ENCODE measurements around the gene RBFOX1.

Gene RBFOX1

DNA sequence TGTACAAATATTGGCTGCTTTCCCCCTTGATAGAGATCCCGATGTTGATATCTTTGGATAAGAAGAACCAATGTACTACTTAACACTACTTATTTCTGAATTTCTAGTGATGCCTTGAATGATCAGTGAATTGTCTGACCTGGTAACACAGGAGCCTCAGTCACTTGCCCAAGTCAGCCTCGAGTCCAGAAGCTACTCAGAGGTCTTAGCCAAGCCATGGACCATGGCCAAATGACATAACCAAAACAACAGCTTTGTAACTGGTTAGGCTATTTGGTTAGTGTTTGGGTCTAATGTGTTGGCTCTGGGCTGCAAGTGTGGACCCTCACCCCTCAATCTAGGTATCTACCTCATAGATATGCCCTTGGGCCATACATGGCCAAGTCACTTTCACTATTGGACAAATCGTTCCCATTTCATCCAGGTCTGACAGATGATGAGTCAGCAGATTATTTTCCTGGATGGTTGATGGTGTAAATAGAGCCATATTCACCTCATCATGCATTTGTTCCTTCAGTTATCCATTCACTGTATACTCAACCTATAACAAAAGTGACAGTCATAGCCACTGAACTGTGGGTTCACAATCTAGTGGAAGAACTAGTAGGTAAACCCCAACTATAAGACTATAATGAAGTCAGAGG, 3.5 kb downstream of the RBFOX1 start:
- no peak overlapping the region for H3K4me3 Mint-ChIP-seq
- no peak overlapping the region for H3K27ac Mint-ChIP-seq

DNA sequence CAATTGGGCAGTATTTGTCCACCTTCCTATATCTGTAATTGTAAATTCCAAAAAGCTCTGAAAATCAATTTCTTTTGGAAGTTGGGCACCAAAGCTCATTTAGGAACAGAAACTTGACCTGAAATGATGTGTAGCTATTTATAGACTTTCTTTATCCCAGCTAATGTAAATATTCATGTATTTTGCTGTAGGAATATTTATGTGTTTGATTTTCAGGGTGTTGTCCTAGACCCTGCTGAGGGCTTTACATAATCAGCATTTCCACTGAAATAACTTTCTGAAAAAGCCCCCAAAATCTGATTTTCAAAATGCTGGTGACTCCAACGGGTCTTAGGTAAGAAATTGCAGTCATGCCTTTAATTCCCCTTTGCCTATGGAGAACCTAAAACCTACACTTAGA, 4.1 kb downstream of the RBFOX1 start:
- no peaks in the 10 kb centered on the region for H3K9me3 Mint-ChIP-seq
- TF ChIP-seq, protein P1, sequence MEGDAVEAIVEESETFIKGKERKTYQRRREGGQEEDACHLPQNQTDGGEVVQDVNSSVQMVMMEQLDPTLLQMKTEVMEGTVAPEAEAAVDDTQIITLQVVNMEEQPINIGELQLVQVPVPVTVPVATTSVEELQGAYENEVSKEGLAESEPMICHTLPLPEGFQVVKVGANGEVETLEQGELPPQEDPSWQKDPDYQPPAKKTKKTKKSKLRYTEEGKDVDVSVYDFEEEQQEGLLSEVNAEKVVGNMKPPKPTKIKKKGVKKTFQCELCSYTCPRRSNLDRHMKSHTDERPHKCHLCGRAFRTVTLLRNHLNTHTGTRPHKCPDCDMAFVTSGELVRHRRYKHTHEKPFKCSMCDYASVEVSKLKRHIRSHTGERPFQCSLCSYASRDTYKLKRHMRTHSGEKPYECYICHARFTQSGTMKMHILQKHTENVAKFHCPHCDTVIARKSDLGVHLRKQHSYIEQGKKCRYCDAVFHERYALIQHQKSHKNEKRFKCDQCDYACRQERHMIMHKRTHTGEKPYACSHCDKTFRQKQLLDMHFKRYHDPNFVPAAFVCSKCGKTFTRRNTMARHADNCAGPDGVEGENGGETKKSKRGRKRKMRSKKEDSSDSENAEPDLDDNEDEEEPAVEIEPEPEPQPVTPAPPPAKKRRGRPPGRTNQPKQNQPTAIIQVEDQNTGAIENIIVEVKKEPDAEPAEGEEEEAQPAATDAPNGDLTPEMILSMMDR (IDR thresholded peaks at IDR 0.05) = no peak
- DNase-seq = no peak
- no peaks in the 10 kb centered on the region for H3K36me3 Mint-ChIP-seq (ENCODE audit: low read depth)
- H3K27ac Mint-ChIP-seq = no peak overlapping the region
- peaks cover 63% of the 10 kb centered on the region for H3K4me1 Mint-ChIP-seq
- H3K4me3 Mint-ChIP-seq = no peak overlapping the region
- no peaks in the 10 kb centered on the region for H3K27me3 Mint-ChIP-seq (ENCODE audit: low read depth, poor library complexity)

More for the DNA sequence above, 3.5 kb downstream of the RBFOX1 start:
- H3K4me1 Mint-ChIP-seq = peaks cover 63% of the 10 kb centered on the region
- TF ChIP-seq, protein P1 (IDR thresholded peaks at IDR 0.05) = no peak
- H3K27me3 Mint-ChIP-seq (ENCODE audit: low read depth, poor library complexity) = no peaks in the 10 kb centered on the region
- no peaks in the 10 kb centered on the region for H3K36me3 Mint-ChIP-seq (ENCODE audit: low read depth)
- DNase-seq = no peak
- H3K9me3 Mint-ChIP-seq = no peaks in the 10 kb centered on the region

DNA sequence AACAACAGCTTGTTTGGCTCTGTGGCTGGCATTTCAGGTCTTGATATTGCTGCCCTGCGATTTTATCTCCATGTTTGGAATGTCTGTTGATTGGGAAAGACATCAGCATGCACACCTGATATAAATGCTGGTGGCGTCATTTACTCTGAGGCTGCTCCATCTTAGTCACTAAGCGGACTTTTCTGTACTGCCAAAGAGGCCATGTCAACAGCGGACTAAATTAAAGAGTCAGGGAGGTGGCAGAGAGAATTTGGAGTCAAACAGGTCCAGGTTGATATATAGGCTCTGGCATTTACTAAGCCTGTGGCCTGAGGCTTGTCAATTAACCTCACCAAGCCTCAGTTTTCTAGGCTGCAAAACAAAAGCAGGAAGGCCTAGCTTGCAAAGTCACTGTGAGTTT, 6.2 kb downstream of the RBFOX1 start:
- peaks cover 42% of the 10 kb centered on the region for H3K4me1 Mint-ChIP-seq
- H3K27ac Mint-ChIP-seq = peak overlapping the region; percentile 38
- no peaks in the 10 kb centered on the region for H3K9me3 Mint-ChIP-seq
- peaks cover 6% of the 10 kb centered on the region for H3K27me3 Mint-ChIP-seq (ENCODE audit: low read depth, poor library complexity)
- TF ChIP-seq, protein P1 (IDR thresholded peaks at IDR 0.05) = no peak
- no peak for DNase-seq
- no peak overlapping the region for H3K4me3 Mint-ChIP-seq
- H3K36me3 Mint-ChIP-seq (ENCODE audit: low read depth) = no peaks in the 10 kb centered on the region

DNA sequence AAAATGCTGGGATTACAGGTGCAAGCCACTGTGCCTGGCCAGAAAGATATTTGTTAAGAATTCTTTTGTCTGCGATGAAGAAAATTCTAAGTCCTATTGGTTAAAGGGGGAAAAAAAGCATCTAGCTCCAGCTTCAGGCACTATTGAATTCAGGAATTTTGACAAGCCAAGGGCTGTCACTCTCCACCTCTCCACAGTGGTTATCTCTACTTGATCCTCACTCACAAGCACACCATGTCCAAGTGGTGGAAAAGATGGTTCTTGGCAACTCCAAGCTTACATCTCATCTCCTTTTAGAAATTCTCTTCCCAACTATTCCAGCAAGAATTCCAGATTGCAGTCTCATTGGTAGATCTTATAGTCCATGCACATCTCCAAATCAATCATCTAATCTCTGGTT, 7.1 kb downstream of the RBFOX1 start:
- Mint-ChIP-seq H3K9me3 (no peaks in the 10 kb centered on the region), H3K27ac (no peak overlapping the region), H3K27me3 (ENCODE audit: low read depth, poor library complexity) (peaks cover 6% of the 10 kb centered on the region), H3K36me3 (ENCODE audit: low read depth) (no peaks in the 10 kb centered on the region), H3K4me3 (no peak overlapping the region), H3K4me1 (peaks cover 36% of the 10 kb centered on the region)
- DNase-seq = no peak
- TF ChIP-seq, protein P1 (IDR thresholded peaks at IDR 0.05) = no peak

DNA sequence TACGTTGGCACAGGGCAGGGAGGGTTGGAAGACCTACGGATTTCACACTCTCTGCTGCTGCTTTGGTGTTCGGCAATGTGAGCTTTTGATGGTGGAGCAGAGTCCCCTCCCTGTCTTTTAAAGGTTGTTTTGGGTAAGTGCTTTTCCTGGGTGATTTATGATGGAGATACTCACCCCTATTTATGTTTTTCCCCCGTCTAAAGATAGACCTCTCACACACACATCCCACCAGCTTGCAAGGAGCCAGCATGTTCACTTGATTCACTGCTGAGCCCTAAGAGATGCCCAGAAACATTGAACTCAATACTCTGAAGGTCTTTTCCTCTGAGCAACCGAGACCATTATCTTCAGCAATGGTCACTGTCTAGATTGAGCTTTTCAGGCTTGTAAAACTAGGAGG, 8.3 kb downstream of the RBFOX1 start:
- Mint-ChIP-seq H3K9me3 (no peaks in the 10 kb centered on the region), H3K27me3 (ENCODE audit: low read depth, poor library complexity) (peaks cover 6% of the 10 kb centered on the region), H3K4me1 (peaks cover 36% of the 10 kb centered on the region), H3K4me3 (no peak overlapping the region), H3K27ac (no peak overlapping the region), H3K36me3 (ENCODE audit: low read depth) (no peaks in the 10 kb centered on the region)
- DNase-seq = no peak
- TF ChIP-seq, protein P1 (IDR thresholded peaks at IDR 0.05) = no peak

DNA sequence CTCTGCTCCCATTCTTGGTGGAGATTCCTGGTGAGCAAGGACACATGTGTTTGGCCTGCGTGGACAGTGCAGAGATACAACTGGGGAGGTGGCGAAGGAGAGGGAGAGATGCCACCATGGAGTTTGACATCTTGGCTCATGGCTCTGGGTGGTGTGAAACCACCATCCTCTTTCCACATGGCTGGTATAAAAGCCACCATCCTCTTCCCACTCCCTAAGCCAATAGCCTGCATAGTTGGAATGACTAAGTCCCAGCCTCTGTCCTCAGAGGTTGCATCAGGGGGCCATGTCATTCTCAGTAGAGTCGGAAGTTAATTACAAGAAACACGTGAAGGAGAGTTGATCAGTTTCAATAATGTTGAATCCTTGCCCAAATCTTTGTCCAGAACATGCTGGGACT, 10.0 kb downstream of the RBFOX1 start:
- Mint-ChIP-seq H3K27ac (no peak overlapping the region), H3K4me1 (peaks cover 30% of the 10 kb centered on the region), H3K4me3 (no peak overlapping the region), H3K27me3 (ENCODE audit: low read depth, poor library complexity) (peaks cover 6% of the 10 kb centered on the region), H3K9me3 (no peaks in the 10 kb centered on the region), H3K36me3 (ENCODE audit: low read depth) (no peaks in the 10 kb centered on the region)
- no peak for DNase-seq
- TF ChIP-seq, protein P1 (IDR thresholded peaks at IDR 0.05) = no peak

Measured in nephron progenitor cell (in vitro differentiated cells).